ENCODE measurements around the gene SEPTIN2.
"Not testable (repeated sequence)": the region's sequence is repeated elsewhere in the genome, so short reads cannot be mapped to it uniquely, and the experiment has no call there.

The SEPTIN2 gene

DNA sequence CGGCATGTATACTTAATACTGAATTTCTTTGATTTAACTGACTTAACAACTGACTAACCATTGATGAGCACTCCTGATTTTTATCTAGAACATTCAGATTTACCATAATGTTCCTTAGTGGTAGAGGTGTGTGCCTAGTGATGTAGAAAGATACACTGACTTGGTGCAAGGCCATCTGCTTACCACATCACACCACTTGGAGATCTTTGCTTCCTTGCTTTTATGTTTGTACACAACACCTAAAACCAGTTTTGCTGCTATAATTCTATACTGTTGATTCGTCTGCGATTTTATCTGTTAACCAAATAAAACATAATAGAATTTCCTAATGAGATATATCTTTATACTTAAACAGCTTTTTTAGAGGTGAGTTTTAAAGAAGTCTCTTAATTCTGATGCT is 36.5 kb downstream of the SEPTIN2 start:
- DNase-seq: no peak

GRCh38 chr2:241354668-241355658 is 39.2 kb downstream of the SEPTIN2 start:
- DNase-seq: peak; percentile 86

DNA sequence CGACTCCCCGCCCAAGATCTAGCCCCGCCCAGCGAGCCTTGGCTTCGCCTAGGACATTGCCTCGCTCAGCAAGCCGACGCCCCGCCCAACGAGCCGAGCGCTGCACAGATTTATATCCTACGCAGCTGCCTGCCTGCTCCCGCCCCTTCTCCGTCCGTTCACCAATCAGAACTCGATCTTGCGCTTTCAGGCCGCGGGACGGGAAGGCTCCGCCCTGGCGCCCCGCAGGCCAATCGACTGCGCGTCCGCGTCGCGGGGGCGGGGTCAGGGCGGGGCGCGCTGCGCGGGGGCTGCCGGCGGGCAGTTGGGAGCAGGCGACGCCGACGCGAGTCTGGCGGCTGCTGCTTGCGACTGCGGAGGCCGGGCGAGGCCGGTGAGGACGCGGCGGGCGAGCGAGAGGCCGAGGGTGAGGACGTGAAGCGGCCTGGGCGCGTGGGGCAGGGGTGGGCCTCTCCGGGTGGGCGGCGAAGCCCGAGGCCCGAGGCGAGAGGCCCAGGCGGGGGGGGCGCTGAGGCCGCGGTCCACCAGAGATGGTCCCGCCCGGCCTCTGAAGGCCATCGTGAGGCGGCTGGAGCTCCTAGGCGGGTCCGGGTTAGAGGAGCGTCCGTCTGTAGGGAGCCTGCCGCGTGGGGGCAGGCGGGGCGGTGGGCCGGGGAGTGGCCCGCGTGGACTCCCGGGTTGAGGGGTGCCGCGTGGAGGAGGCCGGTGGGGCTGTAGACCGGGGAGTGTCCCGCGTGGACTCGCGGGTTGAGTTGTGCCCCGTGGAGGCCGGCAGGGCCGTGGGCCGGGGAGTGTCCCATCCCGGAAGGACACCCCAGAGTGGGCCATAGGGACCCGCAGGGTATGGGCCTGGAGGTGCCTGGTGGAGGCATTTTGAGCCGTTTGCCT is 40.5 kb downstream of the SEPTIN2 start, which contains the start of gene FARP2:
Gene FARP2, plus strand, starts transcription at position 303 of the 888 bp plus-strand sequence. CDS start 16,823 bp downstream, outside the sequence.
- DNase-seq: peak; percentile 98

GRCh38 chr2:241356871-241357260 is 41.1 kb downstream of the SEPTIN2 start:
- no peak for DNase-seq

DNA sequence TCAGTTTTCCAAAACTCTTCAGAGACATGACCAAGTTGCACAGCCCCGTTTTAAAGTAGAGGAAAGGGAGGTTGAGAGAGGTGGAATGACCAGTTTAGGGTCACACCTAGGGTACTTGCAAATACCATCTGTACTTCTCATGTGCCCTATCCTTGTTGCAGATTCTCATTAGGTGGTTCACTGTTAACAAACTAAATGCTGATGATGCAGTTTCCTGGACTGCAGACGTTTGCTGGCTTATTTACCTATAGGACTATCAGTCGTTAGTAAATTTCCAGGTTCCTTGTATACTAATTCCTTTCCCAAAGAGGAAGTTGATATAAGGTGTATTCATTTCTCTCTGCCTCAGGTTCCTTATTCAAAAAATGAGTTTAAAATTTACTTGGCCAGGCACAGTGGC is 41.8 kb downstream of the SEPTIN2 start:
- no peak for DNase-seq

GRCh38 chr2:241358470-241358869 is 42.7 kb downstream of the SEPTIN2 start:
- peak; percentile 10 for DNase-seq

GRCh38 chr2:241359481-241360045 is 43.8 kb downstream of the SEPTIN2 start:
- DNase-seq: no peak

- DNase-seq: no peak
These were observed 47.7 kb downstream of the SEPTIN2 start for GRCh38 chr2:241363426-241363825.

GRCh38 chr2:241364781-241365180 is 49.1 kb downstream of the SEPTIN2 start:
- DNase-seq: no peak

DNA sequence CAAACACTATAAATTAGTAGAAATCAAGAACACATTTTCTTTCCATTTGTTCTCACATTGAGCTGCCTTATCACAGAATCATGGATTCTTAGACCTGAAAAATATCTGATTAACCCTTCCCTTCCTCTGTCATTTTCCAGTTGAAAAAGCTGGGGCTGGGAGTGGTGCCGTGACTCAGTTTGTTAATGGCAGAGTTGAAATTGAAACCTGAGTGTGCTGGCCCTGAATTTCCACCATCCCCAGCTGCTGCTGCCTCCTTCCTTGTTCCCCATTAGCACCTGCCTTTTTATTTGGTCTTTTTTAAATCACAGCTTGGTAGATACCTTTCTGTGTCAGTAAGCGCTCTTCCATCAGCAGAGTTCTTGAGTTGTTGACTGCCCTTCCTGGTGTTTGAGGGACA is 51.0 kb downstream of the SEPTIN2 start:
- DNase-seq: no peak

GRCh38 chr2:241368643-241369042 is 52.9 kb downstream of the SEPTIN2 start:
- DNase-seq: no peak

DNA sequence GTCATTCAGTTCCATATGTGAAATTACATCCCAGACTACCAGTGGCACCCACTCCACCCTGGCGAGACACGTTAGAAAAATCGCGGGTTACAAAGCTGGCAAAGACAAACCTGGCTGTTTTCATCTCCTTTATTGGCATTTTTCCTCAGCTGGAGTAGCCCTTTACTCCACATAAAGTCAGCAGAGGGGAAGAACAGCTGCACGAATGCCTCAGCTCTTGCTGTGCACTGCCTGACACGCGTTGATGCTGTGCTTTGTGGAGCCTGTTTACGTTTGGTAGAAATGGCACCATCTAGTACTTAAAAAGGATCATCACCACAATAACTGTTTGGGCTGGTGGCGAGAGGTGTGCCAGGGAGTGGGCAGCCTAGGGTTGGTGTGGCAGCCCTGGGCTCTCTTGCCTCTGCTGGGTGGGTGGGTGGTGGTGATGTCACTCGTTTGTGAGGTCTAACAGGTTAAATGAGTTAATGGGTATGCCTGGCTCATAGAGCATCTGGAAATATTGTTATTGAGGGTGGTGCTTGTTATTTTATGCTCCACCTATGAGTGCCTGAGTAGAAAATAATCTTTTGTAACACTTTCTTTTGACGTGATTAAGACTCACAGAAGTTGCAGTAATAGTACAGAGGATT is 56.8 kb downstream of the SEPTIN2 start:
- no peak for DNase-seq

DNA sequence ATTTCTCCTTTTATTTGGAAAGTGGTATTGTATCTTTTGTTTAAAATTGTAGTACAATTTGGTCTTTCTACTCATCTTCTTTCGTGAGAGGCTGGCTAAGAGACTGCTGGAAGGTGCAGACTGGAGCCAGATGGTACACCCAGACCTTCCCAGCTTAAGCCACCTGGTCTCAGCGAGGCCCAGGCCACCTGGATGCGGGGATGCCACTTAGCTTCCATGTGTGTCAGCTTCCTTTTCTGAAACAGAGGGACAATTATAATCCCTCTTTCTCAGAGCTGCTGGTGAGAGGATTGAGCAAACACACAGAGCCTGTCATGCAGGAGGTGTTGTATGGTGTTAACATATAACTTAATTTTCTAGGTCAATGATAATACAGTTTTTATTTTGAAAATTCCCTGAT is 57.7 kb downstream of the SEPTIN2 start:
- no peak for DNase-seq

DNA sequence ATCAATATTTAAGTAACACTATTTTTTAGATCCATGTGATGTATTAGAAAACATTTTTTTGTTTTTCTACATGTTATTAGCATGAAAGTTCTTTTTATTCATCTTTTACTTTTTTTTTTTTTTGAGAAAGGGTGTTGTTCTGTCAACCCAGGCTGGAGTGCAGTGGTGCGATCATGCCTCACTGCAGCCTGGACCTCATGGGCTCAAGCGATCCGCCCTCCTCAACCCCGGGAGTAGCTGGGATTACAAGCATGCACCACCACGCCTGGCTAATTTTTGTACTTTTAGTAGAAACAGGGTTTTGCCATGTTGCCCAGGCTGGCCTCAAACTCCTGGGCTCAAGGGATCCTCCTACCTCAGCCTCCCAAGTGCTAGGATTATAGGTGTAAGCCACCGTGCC is 58.2 kb downstream of the SEPTIN2 start:
- not testable (repeated sequence) for DNase-seq

GRCh38 chr2:241375300-241375699 is 59.6 kb downstream of the SEPTIN2 start:
- DNase-seq: no peak

DNA sequence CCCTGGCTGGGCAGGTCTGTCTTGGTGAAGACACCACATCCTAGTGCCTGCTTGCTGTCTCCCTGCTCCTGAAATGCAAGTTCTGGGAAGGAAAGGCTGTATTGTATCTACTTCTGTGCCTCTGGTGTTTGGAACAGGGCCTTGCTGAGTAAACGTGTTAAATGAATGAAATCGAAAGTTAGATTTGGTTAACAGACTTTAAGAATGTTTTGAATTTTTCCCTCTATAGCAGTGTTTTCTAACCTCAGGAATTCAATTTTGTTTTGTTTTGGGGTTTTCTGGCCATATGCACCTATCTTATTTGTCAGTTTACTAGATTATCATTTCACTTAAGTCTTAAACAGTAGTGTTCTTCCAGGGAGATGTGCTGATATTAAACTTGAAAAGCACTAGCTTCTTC is 61.1 kb downstream of the SEPTIN2 start:
- no peak for DNase-seq

GRCh38 chr2:241378816-241379215 is 63.1 kb downstream of the SEPTIN2 start:
- DNase-seq: no peak

- DNase-seq: no peak
These were observed 64.1 kb downstream of the SEPTIN2 start for GRCh38 chr2:241379481-241380480.

- no peak for DNase-seq
These were observed 66.1 kb downstream of the SEPTIN2 start for GRCh38 chr2:241381872-241382271.

GRCh38 chr2:241385450-241385849 is 69.7 kb downstream of the SEPTIN2 start:
- not testable (repeated sequence) for DNase-seq

DNA sequence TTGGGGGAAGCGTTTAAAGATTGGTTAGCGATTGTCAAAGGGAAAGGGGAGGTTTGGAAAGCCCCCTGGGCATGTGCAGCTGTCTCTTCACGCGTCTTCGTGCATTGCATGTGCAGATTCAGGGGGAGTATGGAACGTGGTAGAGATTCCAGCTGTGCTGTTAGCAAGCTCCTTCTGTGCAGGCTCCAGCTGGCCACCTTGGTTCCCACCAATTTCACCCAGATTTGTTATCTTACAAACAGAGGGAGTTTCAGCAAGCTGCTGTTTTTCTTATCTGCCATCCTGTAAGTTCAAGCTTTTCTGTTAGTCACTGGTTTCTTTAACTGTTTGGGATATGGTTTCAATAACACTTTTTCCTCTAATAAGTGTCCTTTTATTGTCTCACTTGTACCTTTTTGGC is 70.8 kb downstream of the SEPTIN2 start:
- no peak for DNase-seq

All from CD4-positive, alpha-beta T cell treated with Interleukin-21 for 1 hour (primary cell).